Activated T-helper 1 cell treated with anti-CD3 and anti-CD28 coated beads, Interleukin-12 subunit alpha, Interleukin-12 subunit beta, Interleukin-2, Interleukin-4 antibody, amounts not matched to agents 30 ng/mL and 10 ng/mL and 1 ng/mL, durations not matched to agents 14 hours and 24 hours and 36 hours (primary cell): Measurements from ENCODE around the gene SRPRA. TPM values are rescaled to one million over a fixed set of nuclear protein-coding genes. Genes with fewer than 3 reads are reported as not detected.
A peak's percentile ranks its signal among the peaks of the same experiment; 100 is the strongest.

Experiments
- DNase-seq: peaks from one replicate; pipeline ENCODE4 v3.0.0; 2021; ENCODE audit warnings: low spot score
- H3K27ac Mint-ChIP-seq: one replicate; pipeline ENCODE4 v1.8.0; 2021; ENCODE audit warnings: mild to moderate bottlenecking, mixed read lengths
- H3K27me3 Mint-ChIP-seq: one replicate; pipeline ENCODE4 v1.8.0; 2022; ENCODE audit warnings: mild to moderate bottlenecking, moderate library complexity, mixed read lengths; ENCODE audit not compliant: insufficient read depth
- H3K36me3 Mint-ChIP-seq: one replicate; pipeline ENCODE4 v1.8.0; 2021; ENCODE audit warnings: low read depth, mixed read lengths
- H3K4me1 Mint-ChIP-seq: one replicate; pipeline ENCODE4 v1.8.0; 2021; ENCODE audit warnings: low read depth, mixed read lengths
- H3K4me3 Mint-ChIP-seq: one replicate; pipeline ENCODE4 v1.8.0; 2021; ENCODE audit warnings: mild to moderate bottlenecking, moderate library complexity, mixed read lengths
- H3K9me3 Mint-ChIP-seq: one replicate; pipeline ENCODE4 v1.8.0; 2021; ENCODE audit warnings: mixed read lengths
- intact Hi-C: fragments of 100-400 bp; cut with micrococcal nuclease; formaldehyde crosslinking; loops from one replicate; pipeline ENCODE4 v1.15.1; 2024
- total RNA-seq: library from RNA; stranded (reverse); gene quantifications from 2 replicates; pipeline ENCODE4 v1.2.3, GENCODE V29; 2022

The SRPRA gene
- total RNA-seq, 1 donor from 2014 or later = 194 TPM

GRCh38 chr11:126305699-126306098 lies 37.0 kb upstream of the SRPRA start:
- Mint-ChIP-seq H3K4me1 (peaks cover 43% of the 10 kb centered on the region), H3K9me3 (no peaks in the 10 kb centered on the region), H3K36me3 (peaks cover 30% of the 10 kb centered on the region), H3K27me3 (no peaks in the 10 kb centered on the region), H3K27ac (peak overlapping the region; percentile 78), H3K4me3 (peak overlapping the region; percentile 78)
- intact Hi-C loops = loop anchor here (2.0 to 5.0 kb wide), 2 partner anchors 403 to 687 kb away; partner anchors contain the start of gene PUS3
- DNase-seq = no peak

GRCh38 chr11:126304457-126305075 lies 35.9 kb upstream of the SRPRA start:
- H3K36me3 Mint-ChIP-seq = peaks cover 24% of the 10 kb centered on the region

GRCh38 chr11:126303623-126304456 lies 35.1 kb upstream of the SRPRA start, which contains the start of gene DCPS:
DCPS (plus strand) TSS chr11:126304060; CDS start chr11:126304081, 21 bp downstream.
- H3K4me1 Mint-ChIP-seq = peaks cover 35% of the 10 kb centered on the region
- intact Hi-C loops = loop anchor here (1.0 to 5.0 kb wide), 8 partner anchors 14 to 677 kb away; partner anchors contain the start of genes CHEK1, FAM118B, FOXRED1 and PUS3
- H3K36me3 Mint-ChIP-seq = peaks cover 24% of the 10 kb centered on the region
- H3K4me3 Mint-ChIP-seq = peak within 1 kb of the TSS; percentile 98
- no peaks in the 10 kb centered on the region for H3K9me3 Mint-ChIP-seq
- no peaks in the 10 kb centered on the region for H3K27me3 Mint-ChIP-seq
- peak; percentile 88 for DNase-seq
- H3K27ac Mint-ChIP-seq = peak within 1 kb of the TSS; percentile 98

More at GRCh38 chr11:126304457-126305075, 35.9 kb upstream of the SRPRA start:
- peak overlapping the region; percentile 98 for H3K4me3 Mint-ChIP-seq
- intact Hi-C loops = loop anchor here (1.0 to 5.0 kb wide), 9 partner anchors 14 to 688 kb away; partner anchors contain the start of genes CHEK1, FAM118B, FOXRED1 and PUS3
- no peaks in the 10 kb centered on the region for H3K9me3 Mint-ChIP-seq
- H3K27me3 Mint-ChIP-seq = no peaks in the 10 kb centered on the region
- DNase-seq = no peak
- peak overlapping the region; percentile 98 for H3K27ac Mint-ChIP-seq
- H3K4me1 Mint-ChIP-seq = peaks cover 35% of the 10 kb centered on the region

GRCh38 chr11:126297004-126297403 lies 28.3 kb upstream of the SRPRA start:
- Mint-ChIP-seq H3K36me3 (peaks cover 25% of the 10 kb centered on the region), H3K4me3 (no peak overlapping the region), H3K27ac (no peak overlapping the region), H3K4me1 (peaks cover 7% of the 10 kb centered on the region), H3K27me3 (no peaks in the 10 kb centered on the region), H3K9me3 (no peaks in the 10 kb centered on the region)
- no peak for DNase-seq
- intact Hi-C loops = no loop called here

- Mint-ChIP-seq H3K4me1 (peaks cover 7% of the 10 kb centered on the region), H3K9me3 (no peaks in the 10 kb centered on the region), H3K27ac (no peak overlapping the region), H3K36me3 (peaks cover 17% of the 10 kb centered on the region), H3K4me3 (no peak overlapping the region), H3K27me3 (no peaks in the 10 kb centered on the region)
- DNase-seq = no peak
- intact Hi-C loops = no loop called here
These were observed 25.0 kb upstream of the SRPRA start for GRCh38 chr11:126293726-126294125.

GRCh38 chr11:126290887-126291286 lies 22.2 kb upstream of the SRPRA start:
- H3K27ac Mint-ChIP-seq = no peak overlapping the region
- DNase-seq = no peak
- no peaks in the 10 kb centered on the region for H3K9me3 Mint-ChIP-seq
- peaks cover 16% of the 10 kb centered on the region for H3K36me3 Mint-ChIP-seq
- peaks cover 12% of the 10 kb centered on the region for H3K4me1 Mint-ChIP-seq
- no peaks in the 10 kb centered on the region for H3K27me3 Mint-ChIP-seq
- H3K4me3 Mint-ChIP-seq = no peak overlapping the region
- intact Hi-C loops = no loop called here

- no peak overlapping the region for H3K4me3 Mint-ChIP-seq
- H3K27me3 Mint-ChIP-seq = no peaks in the 10 kb centered on the region
- peaks cover 24% of the 10 kb centered on the region for H3K4me1 Mint-ChIP-seq
- intact Hi-C loops = no loop called here
- peaks cover 11% of the 10 kb centered on the region for H3K36me3 Mint-ChIP-seq
- no peaks in the 10 kb centered on the region for H3K9me3 Mint-ChIP-seq
- no peak overlapping the region for H3K27ac Mint-ChIP-seq
- no peak for DNase-seq
These were observed 19.5 kb upstream of the SRPRA start for GRCh38 chr11:126288237-126288636.

- DNase-seq = no peak
- Mint-ChIP-seq H3K9me3 (no peaks in the 10 kb centered on the region), H3K4me1 (peaks cover 39% of the 10 kb centered on the region), H3K4me3 (peak overlapping the region; percentile 98), H3K36me3 (peaks cover 9% of the 10 kb centered on the region), H3K27ac (peak overlapping the region; percentile 71), H3K27me3 (no peaks in the 10 kb centered on the region)
- intact Hi-C loops = loop anchor here (5.0 kb wide), 1 partner anchor 398 kb away; the partner anchor contains the start of gene HYLS1
These were observed 16.1 kb upstream of the SRPRA start for GRCh38 chr11:126284829-126285228.

GRCh38 chr11:126282736-126283591 lies 14.3 kb upstream of the SRPRA start, which contains the start of gene TIRAP:
TIRAP (plus strand) TSS chr11:126283093; CDS start chr11:126290895, 7,802 bp downstream.
- peak within 1 kb of the TSS; percentile 98 for H3K4me3 Mint-ChIP-seq
- intact Hi-C loops = loop anchor here (1.0 to 5.0 kb wide), 4 partner anchors 14 to 396 kb away; partner anchors contain the start of genes DCPS, FAM118B, FOXRED1 and HYLS1
- no peaks in the 10 kb centered on the region for H3K9me3 Mint-ChIP-seq

GRCh38 chr11:126282361-126282735 lies 13.7 kb upstream of the SRPRA start:
- peak overlapping the region; percentile 80 for H3K27ac Mint-ChIP-seq
- no peaks in the 10 kb centered on the region for H3K27me3 Mint-ChIP-seq
- peaks cover 21% of the 10 kb centered on the region for H3K36me3 Mint-ChIP-seq
- H3K4me1 Mint-ChIP-seq = peaks cover 45% of the 10 kb centered on the region
- intact Hi-C loops = loop anchor here (5.0 kb wide), 1 partner anchor 395 kb away; the partner anchor contains the start of gene HYLS1
- peak; percentile 17 for DNase-seq
- H3K4me3 Mint-ChIP-seq = peak overlapping the region; percentile 92
- H3K9me3 Mint-ChIP-seq = no peaks in the 10 kb centered on the region

More at GRCh38 chr11:126282736-126283591, 14.3 kb upstream of the SRPRA start, which contains the start of gene TIRAP:
- Mint-ChIP-seq H3K27ac (peak within 1 kb of the TSS; percentile 98), H3K27me3 (no peaks in the 10 kb centered on the region), H3K36me3 (peaks cover 15% of the 10 kb centered on the region), H3K4me1 (peaks cover 45% of the 10 kb centered on the region)
- DNase-seq = peak; percentile 53

- no peaks in the 10 kb centered on the region for H3K9me3 Mint-ChIP-seq
- H3K4me3 Mint-ChIP-seq = peak overlapping the region; percentile 92
- H3K36me3 Mint-ChIP-seq = peaks cover 18% of the 10 kb centered on the region
- no peaks in the 10 kb centered on the region for H3K27me3 Mint-ChIP-seq
- H3K27ac Mint-ChIP-seq = peak overlapping the region; percentile 80
- no peak for DNase-seq
- peaks cover 41% of the 10 kb centered on the region for H3K4me1 Mint-ChIP-seq
- intact Hi-C loops = loop anchor here (5.0 kb wide), 1 partner anchor 394 kb away; the partner anchor contains the start of gene HYLS1
These were observed 13.0 kb upstream of the SRPRA start for GRCh38 chr11:126281666-126282175.

GRCh38 chr11:126281245-126281644 lies 12.6 kb upstream of the SRPRA start:
- no peak for DNase-seq
- peaks cover 40% of the 10 kb centered on the region for H3K4me1 Mint-ChIP-seq
- peak overlapping the region; percentile 80 for H3K27ac Mint-ChIP-seq
- H3K9me3 Mint-ChIP-seq = no peaks in the 10 kb centered on the region
- H3K4me3 Mint-ChIP-seq = peak overlapping the region; percentile 92
- no peaks in the 10 kb centered on the region for H3K27me3 Mint-ChIP-seq
- intact Hi-C loops = loop anchor here (5.0 kb wide), 1 partner anchor 394 kb away; the partner anchor contains the start of gene HYLS1
- H3K36me3 Mint-ChIP-seq = peaks cover 17% of the 10 kb centered on the region
